ENCODE measurements around the gene BMP8B. TPM values are rescaled to one million over a fixed set of nuclear protein-coding genes. Genes with fewer than 3 reads are reported as not detected.
"Not testable (repeated sequence)": the region's sequence is repeated elsewhere in the genome, so short reads cannot be mapped to it uniquely, and the experiment has no call there.

BMP8B gene
- total RNA-seq, 1 donor from 2014 or later: 1.4 TPM

DNA sequence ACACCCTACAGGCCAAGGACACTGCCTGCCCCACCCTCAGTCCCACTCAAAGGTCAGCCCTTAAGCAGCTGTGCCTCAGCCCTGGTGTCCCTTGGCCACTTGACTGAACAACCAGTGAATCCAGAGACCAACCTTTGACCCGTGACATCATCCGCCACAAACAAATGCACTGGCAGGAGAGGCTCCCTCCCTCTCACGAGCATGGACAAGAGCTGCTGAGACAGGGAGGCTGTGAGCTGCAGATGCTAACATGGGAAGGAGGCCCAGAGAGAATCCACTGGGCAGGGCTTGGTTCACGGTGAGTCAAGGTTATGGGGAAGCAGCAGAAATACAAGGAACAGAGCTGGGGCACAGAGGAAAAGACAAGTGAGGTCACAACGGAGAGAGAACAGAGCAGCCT, 22.2 kb downstream of the BMP8B start:
- H3K27me3 Mint-ChIP-seq; CTCF ChIA-PET; H3K36me3 Mint-ChIP-seq (ENCODE audit: low read depth); H3K27ac Mint-ChIP-seq; H3K4me3 Mint-ChIP-seq; H3K4me1 Mint-ChIP-seq; intact Hi-C loops (cut with micrococcal nuclease); ATAC-seq (ENCODE audit: low read depth); POLR2A ChIA-PET; DNase-seq; H3K9me3 Mint-ChIP-seq: not testable (repeated sequence)

DNA sequence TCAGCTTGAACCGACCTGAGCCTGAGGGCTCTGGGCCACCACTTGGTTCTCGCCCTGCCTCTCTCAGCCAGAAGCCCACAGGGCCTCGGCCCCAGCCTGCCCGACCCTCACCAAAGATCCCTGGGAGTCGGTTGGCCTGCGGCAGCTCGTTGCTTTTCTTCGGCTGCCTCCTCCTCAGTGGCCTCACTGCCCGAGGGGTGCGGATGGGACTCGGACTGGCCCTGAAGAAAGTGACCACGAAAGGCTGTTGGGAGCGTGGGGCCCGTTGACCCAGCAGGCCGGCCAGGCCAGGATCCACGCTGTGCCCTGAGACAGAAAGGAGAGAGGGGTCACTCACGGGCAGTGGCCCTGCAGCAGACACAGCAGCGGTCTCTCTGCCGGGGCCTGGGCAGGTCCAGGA, 24.2 kb downstream of the BMP8B start:
- H3K27ac Mint-ChIP-seq; intact Hi-C loops (cut with micrococcal nuclease); H3K27me3 Mint-ChIP-seq; ATAC-seq (ENCODE audit: low read depth); H3K9me3 Mint-ChIP-seq; DNase-seq; H3K4me1 Mint-ChIP-seq; CTCF ChIA-PET; H3K4me3 Mint-ChIP-seq; POLR2A ChIA-PET: not testable (repeated sequence)
- peaks cover 17% of the 10 kb centered on the region for H3K36me3 Mint-ChIP-seq (ENCODE audit: low read depth)

DNA sequence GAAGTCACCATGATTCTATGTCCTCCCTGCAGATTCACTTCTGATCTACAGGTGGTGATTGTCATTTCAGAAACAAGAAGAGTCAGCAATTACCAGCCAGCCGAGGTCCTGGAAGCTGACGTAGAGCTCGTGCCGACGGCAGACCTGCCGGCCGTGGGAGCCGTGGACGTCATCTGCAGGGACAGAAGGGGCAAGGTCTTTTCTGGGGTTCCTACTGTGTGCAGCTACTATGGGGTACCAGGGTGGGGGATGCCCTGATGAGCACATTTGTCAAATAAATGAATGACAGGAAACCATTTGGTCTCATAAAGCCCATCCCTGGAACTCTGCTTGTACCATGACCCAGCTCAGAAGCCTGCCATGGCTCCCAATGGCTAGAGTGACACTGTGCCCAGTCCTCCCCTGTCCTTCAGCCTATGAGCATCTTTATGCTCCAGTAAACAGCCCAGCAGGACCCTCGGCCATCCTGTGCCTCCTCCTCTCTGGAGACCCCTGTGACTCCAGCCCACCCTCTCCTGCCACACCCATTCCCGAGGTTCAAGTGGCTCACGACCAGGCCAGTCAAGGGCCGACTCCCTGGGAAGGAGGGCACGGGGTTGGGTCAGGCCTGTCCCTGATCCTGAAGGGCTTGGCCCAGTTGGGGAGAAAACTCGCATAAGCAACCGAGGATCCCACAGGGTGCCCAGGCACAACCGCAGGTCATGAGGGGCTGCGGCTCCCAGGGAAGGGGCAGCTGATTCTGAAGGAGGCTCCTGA, 24.9 kb downstream of the BMP8B start:
- H3K9me3 Mint-ChIP-seq; H3K4me1 Mint-ChIP-seq; H3K27ac Mint-ChIP-seq; DNase-seq; H3K4me3 Mint-ChIP-seq; intact Hi-C loops (cut with micrococcal nuclease); ATAC-seq (ENCODE audit: low read depth); CTCF ChIA-PET; H3K27me3 Mint-ChIP-seq; POLR2A ChIA-PET: not testable (repeated sequence)
- H3K36me3 Mint-ChIP-seq (ENCODE audit: low read depth): peaks cover 24% of the 10 kb centered on the region

DNA sequence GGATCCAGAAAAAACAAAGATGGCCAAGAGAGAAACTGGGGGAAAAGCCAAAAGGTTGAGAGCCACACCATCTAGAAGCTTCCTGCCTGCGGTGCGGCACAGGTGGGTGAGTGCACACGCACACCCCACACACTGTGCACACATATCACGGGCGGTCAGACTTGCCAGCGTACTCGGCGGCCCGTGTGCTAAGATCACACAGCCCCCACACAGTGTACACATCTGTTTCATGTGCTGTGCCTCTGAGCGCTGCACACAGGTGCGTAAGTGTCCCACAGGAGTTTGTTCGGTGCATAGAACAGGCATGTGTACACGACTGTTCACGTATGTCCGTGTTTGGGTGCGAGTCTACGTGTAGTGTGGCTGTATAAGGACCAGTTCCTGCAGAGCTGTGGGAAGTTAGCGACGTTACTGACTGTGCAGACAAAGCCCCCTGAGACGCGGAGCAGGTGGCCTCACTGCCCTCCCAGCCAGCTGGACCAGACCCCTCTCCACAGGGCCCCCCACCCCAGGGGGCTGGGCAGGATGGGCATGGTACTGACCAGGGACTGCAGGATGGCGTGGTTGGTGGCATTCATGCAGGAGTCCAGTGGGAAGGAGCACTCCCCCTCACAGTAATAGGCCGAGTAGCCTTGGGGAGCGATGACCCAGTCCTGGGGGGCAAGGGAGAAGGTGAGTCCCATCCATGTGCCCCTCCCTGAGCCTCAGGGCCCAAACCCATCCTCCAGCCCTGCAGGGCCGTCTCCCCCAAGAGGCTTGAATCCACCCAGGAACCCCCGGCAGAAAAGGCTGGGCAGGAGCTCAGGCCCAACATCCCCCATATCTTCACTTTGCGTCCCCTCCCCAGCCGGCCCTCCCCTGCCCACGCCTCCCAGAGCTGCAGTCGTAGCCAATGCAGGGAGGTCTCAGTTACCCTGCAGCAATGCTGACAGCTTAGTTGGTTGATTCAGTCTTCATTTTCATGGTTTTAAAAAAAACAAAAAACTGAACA, 25.8 kb downstream of the BMP8B start:
- peaks cover 32% of the 10 kb centered on the region for H3K36me3 Mint-ChIP-seq (ENCODE audit: low read depth)
- TF ChIP-seq, protein P1, sequence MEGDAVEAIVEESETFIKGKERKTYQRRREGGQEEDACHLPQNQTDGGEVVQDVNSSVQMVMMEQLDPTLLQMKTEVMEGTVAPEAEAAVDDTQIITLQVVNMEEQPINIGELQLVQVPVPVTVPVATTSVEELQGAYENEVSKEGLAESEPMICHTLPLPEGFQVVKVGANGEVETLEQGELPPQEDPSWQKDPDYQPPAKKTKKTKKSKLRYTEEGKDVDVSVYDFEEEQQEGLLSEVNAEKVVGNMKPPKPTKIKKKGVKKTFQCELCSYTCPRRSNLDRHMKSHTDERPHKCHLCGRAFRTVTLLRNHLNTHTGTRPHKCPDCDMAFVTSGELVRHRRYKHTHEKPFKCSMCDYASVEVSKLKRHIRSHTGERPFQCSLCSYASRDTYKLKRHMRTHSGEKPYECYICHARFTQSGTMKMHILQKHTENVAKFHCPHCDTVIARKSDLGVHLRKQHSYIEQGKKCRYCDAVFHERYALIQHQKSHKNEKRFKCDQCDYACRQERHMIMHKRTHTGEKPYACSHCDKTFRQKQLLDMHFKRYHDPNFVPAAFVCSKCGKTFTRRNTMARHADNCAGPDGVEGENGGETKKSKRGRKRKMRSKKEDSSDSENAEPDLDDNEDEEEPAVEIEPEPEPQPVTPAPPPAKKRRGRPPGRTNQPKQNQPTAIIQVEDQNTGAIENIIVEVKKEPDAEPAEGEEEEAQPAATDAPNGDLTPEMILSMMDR (IDR thresholded peaks at IDR 0.05): no peak
- H3K27ac Mint-ChIP-seq: no peak overlapping the region
- H3K4me1 Mint-ChIP-seq: no peaks in the 10 kb centered on the region
- H3K9me3 Mint-ChIP-seq: no peaks in the 10 kb centered on the region
- CTCF ChIA-PET: no interaction called here
- H3K4me3 Mint-ChIP-seq: no peak overlapping the region
- H3K27me3 Mint-ChIP-seq: no peaks in the 10 kb centered on the region
- intact Hi-C loops (cut with micrococcal nuclease): no loop called here
- POLR2A ChIA-PET: no interaction called here
- ATAC-seq (ENCODE audit: low read depth) (no peak), DNase-seq (no peak)

DNA sequence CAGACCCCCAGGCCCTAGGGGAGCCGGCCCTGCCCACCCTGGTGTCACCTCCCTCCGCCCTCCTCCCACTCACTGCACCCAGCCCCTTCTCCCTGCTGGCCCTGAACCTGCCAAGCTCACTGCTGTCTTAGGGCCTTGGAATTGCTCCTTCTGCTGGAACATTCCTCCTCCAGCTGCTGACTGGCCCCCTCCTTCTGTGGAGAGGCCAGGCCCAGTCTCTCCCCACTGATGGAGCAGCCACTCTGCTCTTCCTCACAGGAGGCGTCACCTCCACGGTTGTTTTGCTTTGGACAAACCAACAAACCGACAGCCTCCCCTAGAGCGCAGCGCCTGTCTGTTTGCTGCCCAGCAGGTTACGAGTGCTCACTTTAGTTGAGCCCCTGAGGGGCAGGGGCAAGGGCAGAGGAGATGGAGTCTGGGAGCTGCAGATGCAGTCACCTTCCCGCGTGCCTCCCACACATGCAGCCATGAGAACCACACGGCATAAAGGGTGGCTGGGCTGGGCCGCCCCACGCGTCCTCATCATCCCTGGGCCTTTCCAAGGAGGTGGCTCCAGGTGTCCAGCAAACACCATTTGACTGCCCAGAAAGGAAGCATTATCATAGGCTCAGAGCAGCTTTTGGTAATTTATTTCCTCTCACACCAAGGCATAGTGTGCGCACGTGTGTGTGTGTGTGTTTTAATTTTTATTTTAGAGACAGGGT, 27.0 kb downstream of the BMP8B start:
- Mint-ChIP-seq H3K9me3 (no peaks in the 10 kb centered on the region), H3K27ac (no peak overlapping the region), H3K4me1 (no peaks in the 10 kb centered on the region), H3K27me3 (no peaks in the 10 kb centered on the region), H3K36me3 (ENCODE audit: low read depth) (peaks cover 43% of the 10 kb centered on the region), H3K4me3 (no peak overlapping the region)
- TF ChIP-seq, protein P1 (IDR thresholded peaks at IDR 0.05): no peak
- intact Hi-C loops (cut with micrococcal nuclease): no loop called here
- CTCF ChIA-PET: no interaction called here
- ATAC-seq (ENCODE audit: low read depth): no peak
- POLR2A ChIA-PET: no interaction called here
- DNase-seq: no peak

DNA sequence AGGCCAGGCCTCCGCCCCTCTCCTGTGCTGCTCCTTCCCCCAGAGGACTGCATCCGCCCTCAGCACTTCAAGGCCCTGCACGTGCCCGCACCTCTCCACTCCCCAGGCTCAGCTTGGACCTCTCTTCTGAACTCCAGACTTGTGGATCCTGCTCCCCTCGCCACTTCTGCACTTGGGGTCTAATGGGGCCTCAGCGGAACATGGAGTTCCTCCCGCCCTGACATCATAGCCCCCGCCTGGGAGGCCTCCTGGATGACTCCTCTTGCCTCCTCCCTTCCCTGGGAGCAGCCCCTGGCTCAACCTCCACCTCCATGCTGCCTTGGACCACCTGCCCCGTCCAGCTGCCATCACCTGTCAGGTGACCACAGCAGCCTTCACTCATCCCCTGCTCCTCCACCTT, 27.6 kb downstream of the BMP8B start:
- no peak for ATAC-seq (ENCODE audit: low read depth)
- H3K27me3 Mint-ChIP-seq: no peaks in the 10 kb centered on the region
- H3K4me3 Mint-ChIP-seq: no peak overlapping the region
- no peaks in the 10 kb centered on the region for H3K9me3 Mint-ChIP-seq
- TF ChIP-seq, protein P1 (IDR thresholded peaks at IDR 0.05): no peak
- intact Hi-C loops (cut with micrococcal nuclease): no loop called here
- H3K4me1 Mint-ChIP-seq: no peaks in the 10 kb centered on the region
- H3K36me3 Mint-ChIP-seq (ENCODE audit: low read depth): peaks cover 48% of the 10 kb centered on the region
- DNase-seq: no peak
- CTCF ChIA-PET: no interaction called here
- POLR2A ChIA-PET: no interaction called here
- H3K27ac Mint-ChIP-seq: no peak overlapping the region
